SK-N-SH (cell line): ENCODE data around the gene EXD2. TPM values are rescaled to one million over a fixed set of nuclear protein-coding genes. Genes with fewer than 3 reads are reported as not detected.

ENCODE experiments used
- CTCF ChIA-PET: fragments of 300-600, 350-600 bp; formaldehyde crosslinking; extraction: SDS; loops from one replicate; lab custom pipeline; 2021; lab: Yijun Ruan, JAX
- POLR2A ChIA-PET: fragments of 350-600 bp; sonication (Branson Sonifier 250); formaldehyde crosslinking; extraction: SDS; loops from one replicate; lab custom pipeline; 2020; ENCODE audit warnings: antibody characterized with exemption, inconsistent platforms; lab: Yijun Ruan, JAX
- DNase-seq: peaks from one replicate; pipeline ENCODE4 v3.0.0; 2012
- H2AFZ ChIP-seq: fragments of 200-600 bp; sonication (generic); 2 replicates; pipeline ENCODE4 v1.8.1; 2016; ENCODE audit warnings: antibody characterized with exemption, mild to moderate bottlenecking, low read depth
- H3F3A ChIP-seq: fragments of 200-600 bp; sonication (generic); replicated peaks from 2 replicates; pipeline ENCODE3; 2016; ENCODE audit warnings: antibody characterized with exemption, mild to moderate bottlenecking; ENCODE audit not compliant: insufficient read depth
- H3K27ac ChIP-seq, 2 experiments: fragments of 200-500 bp in 1 of 2; fragments of 200-600 bp in 1 of 2; sonication (Bioruptor generic) in 1 of 2; sonication (generic), shearing (Covaris generic) in 1 of 2; 2 replicates each; pipeline versions ENCODE4 v1.5.1 to v1.6.1; 2014 to 2016; ENCODE audit warnings: low read depth in 2 of 2, inconsistent platforms in 1 of 2, low read length in 1 of 2, mild to moderate bottlenecking in 1 of 2, mixed read lengths in 1 of 2
- H3K27me3 ChIP-seq: fragments of 200-600 bp; sonication (generic), shearing (Covaris generic); 2 replicates; pipeline ENCODE4 v1.6.1; 2016; ENCODE audit warnings: mixed run types; ENCODE audit not compliant: insufficient read depth
- H3K36me3 ChIP-seq, 2 experiments: fragments of 200-500 bp in 1 of 2; fragments of 200-600 bp in 1 of 2; sonication (Bioruptor generic) in 1 of 2; sonication (generic) in 1 of 2; replicated peaks in 1 of 2; 2 replicates each; pipeline versions ENCODE3 to v1.5.1; 2014 to 2016; ENCODE audit warnings: low read length in 1 of 2, mild to moderate bottlenecking in 1 of 2; ENCODE audit not compliant: insufficient read depth in 2 of 2, control insufficient read depth in 1 of 2
- H3K4me1 ChIP-seq, 2 experiments: fragments of 200-500 bp in 1 of 2; fragments of 200-600 bp in 1 of 2; sonication (Bioruptor generic) in 1 of 2; sonication (generic), shearing (Covaris generic) in 1 of 2; 2 replicates each; pipeline versions ENCODE4 v1.5.1 to v1.6.1; 2014 to 2016; ENCODE audit warnings: low read depth in 1 of 2, low read length in 1 of 2, mixed run types in 1 of 2; ENCODE audit not compliant: insufficient read depth in 2 of 2, control insufficient read depth in 1 of 2
- H3K4me2 ChIP-seq: fragments of 200-600 bp; sonication (generic), shearing (Covaris generic); 2 replicates; pipeline ENCODE4 v1.6.1; 2017; ENCODE audit warnings: mixed run types
- H3K4me3 ChIP-seq, 2 experiments: fragments of 200-500 bp in 1 of 2; fragments of 200-600 bp in 1 of 2; sonication (Bioruptor generic) in 1 of 2; sonication (generic), shearing (Covaris generic) in 1 of 2; 2 replicates each; pipeline versions ENCODE4 v1.5.1 to v1.8.1; 2014 to 2016; ENCODE audit warnings: low read depth in 2 of 2, inconsistent platforms in 1 of 2, low read length in 1 of 2, mild to moderate bottlenecking in 1 of 2, mixed read lengths in 1 of 2, moderate library complexity in 1 of 2
- H3K79me2 ChIP-seq: fragments of 200-600 bp; sonication (generic); 2 replicates; pipeline ENCODE4 v1.8.1; 2017; ENCODE audit warnings: mild to moderate bottlenecking; ENCODE audit not compliant: insufficient read depth
- H3K9ac ChIP-seq: fragments of 200-600 bp; sonication (generic); 2 replicates; pipeline ENCODE4 v1.6.1; 2017; ENCODE audit warnings: mixed run types
- H3K9me2 ChIP-seq: fragments of 200-600 bp; sonication (generic); 2 replicates; pipeline ENCODE4 v1.6.1; 2017; ENCODE audit warnings: mixed run types
- H3K9me3 ChIP-seq: fragments of 200-600 bp; sonication (generic); 2 replicates; pipeline ENCODE4 v1.6.1; 2017; ENCODE audit warnings: mixed run types, mild to moderate bottlenecking, moderate library complexity
- H4K20me1 ChIP-seq: fragments of 200-600 bp; sonication (generic); 2 replicates; pipeline ENCODE4 v1.6.1; 2017; ENCODE audit warnings: mild to moderate bottlenecking, mixed run types; ENCODE audit not compliant: insufficient read depth
- CHD2 ChIP-seq: fragments of 150-350 bp; IDR thresholded peaks from 2 replicates; pipeline ENCODE4 v1.6.1; 2018; ENCODE audit warnings: low read length; ENCODE audit not compliant: partially characterized antibody
- ELF1 ChIP-seq: IDR thresholded peaks from 2 replicates; pipeline ENCODE4 v1.4.0; 2012
- EP300 ChIP-seq, 2 experiments: IDR thresholded peaks; 2 replicates each; pipeline versions ENCODE4 v1.4.0 to v1.6.1; 2012; ENCODE audit warnings: borderline replicate concordance in 1 of 2, low read depth in 1 of 2, low read length in 1 of 2
- FOXJ3 ChIP-seq: sonication (generic); formaldehyde crosslinking; IDR thresholded peaks from 2 replicates; pipeline ENCODE4 v1.5.1; 2020; ENCODE audit warnings: mild to moderate bottlenecking, missing genetic modification reagents
- FOXM1 ChIP-seq: IDR thresholded peaks from 2 replicates; pipeline ENCODE4 v1.4.0; 2012; ENCODE audit warnings: low read depth, mild to moderate bottlenecking
- GABPA ChIP-seq: IDR thresholded peaks from 2 replicates; pipeline ENCODE4 v1.4.0; 2012; ENCODE audit warnings: low read depth, mild to moderate bottlenecking
- GATA2 ChIP-seq: sonication (generic); formaldehyde crosslinking; IDR thresholded peaks from 2 replicates; pipeline ENCODE4 v1.5.0; 2020; ENCODE audit warnings: mild to moderate bottlenecking, missing genetic modification reagents
- MEF2A ChIP-seq: IDR thresholded peaks from 2 replicates; pipeline ENCODE4 v1.4.0; 2012; ENCODE audit warnings: low read depth, borderline replicate concordance
- NFIC ChIP-seq: IDR thresholded peaks from 2 replicates; pipeline ENCODE4 v1.4.0; 2012; ENCODE audit warnings: borderline replicate concordance
- NRF1 ChIP-seq: IDR thresholded peaks from 2 replicates; pipeline ENCODE4 v1.6.1; 2012; ENCODE audit warnings: low read depth, mild to moderate bottlenecking, low read length
- RCOR1 ChIP-seq: fragments of 150-350 bp; IDR thresholded peaks from 2 replicates; pipeline ENCODE4 v1.6.1; 2017; ENCODE audit warnings: antibody characterized with exemption, low read length
- RXRA ChIP-seq: IDR thresholded peaks from 2 replicates; pipeline ENCODE4 v1.4.0; 2012; ENCODE audit warnings: low read depth, mild to moderate bottlenecking, borderline replicate concordance
- SIN3A ChIP-seq: IDR thresholded peaks from 2 replicates; pipeline ENCODE4 v1.6.1; 2012; ENCODE audit warnings: low read depth, mild to moderate bottlenecking, low read length, moderate library complexity, borderline replicate concordance
- SMC3 ChIP-seq: IDR thresholded peaks from 2 replicates; pipeline ENCODE4 v1.6.1; 2012; ENCODE audit warnings: low read depth, low read length, improper control_type of control experiment
- TAF1 ChIP-seq: IDR thresholded peaks from 2 replicates; pipeline ENCODE4 v1.6.1; 2012; ENCODE audit warnings: low read depth, mild to moderate bottlenecking, low read length, moderate library complexity, borderline replicate concordance
- TCF12 ChIP-seq: IDR thresholded peaks from 2 replicates; pipeline ENCODE4 v1.4.0; 2012
- TEAD4 ChIP-seq: IDR thresholded peaks from 2 replicates; pipeline ENCODE4 v1.4.0; 2012; ENCODE audit warnings: mild to moderate bottlenecking, borderline replicate concordance; ENCODE audit not compliant: insufficient read depth
- WGBS: methylation state at CpG from one replicate; pipeline ENCODE4 v1.1.6; 2017; ENCODE audit warnings: low lambda C conversion rate; 5-methylcytosine and 5-hydroxymethylcytosine counted together
- polyA plus RNA-seq, 3 experiments: library from polyadenylated mRNA; depleted of rRNA; stranded (reverse); fragments of >200 nt; gene quantifications; 2 replicates each; pipeline ENCODE4 v1.2.3, GENCODE V29; 2012
- TF ChIP-seq, protein P1 (sequence below): fragments of 150-350 bp; IDR thresholded peaks from 2 replicates; pipeline ENCODE4 v1.6.1; 2017; ENCODE audit warnings: antibody characterized with exemption, low read length, low read depth, borderline replicate concordance
- TF ChIP-seq, protein P2 (sequence below): IDR thresholded peaks from 2 replicates; pipeline ENCODE4 v1.4.0; 2012; ENCODE audit warnings: low read depth, borderline replicate concordance
- TF ChIP-seq, protein P3 (sequence below): fragments of 150-350 bp; IDR thresholded peaks from 2 replicates; pipeline ENCODE4 v1.6.1; 2016; ENCODE audit warnings: mild to moderate bottlenecking, low read depth, low read length
- TF ChIP-seq, protein P4 (sequence below): IDR thresholded peaks from 2 replicates; pipeline ENCODE4 v1.4.0; 2012; ENCODE audit warnings: low read depth
- TF ChIP-seq, protein P5 (sequence below): IDR thresholded peaks from 2 replicates; pipeline ENCODE4 v1.4.0; 2012; ENCODE audit warnings: low read depth, borderline replicate concordance
- TF ChIP-seq, protein P6 (sequence below): IDR thresholded peaks from 2 replicates; pipeline ENCODE4; 2012

The EXD2 gene
- polyA plus RNA-seq, 1 of the 3 experiments (the other 2 are of a cell fraction): 15.1 TPM

DNA sequence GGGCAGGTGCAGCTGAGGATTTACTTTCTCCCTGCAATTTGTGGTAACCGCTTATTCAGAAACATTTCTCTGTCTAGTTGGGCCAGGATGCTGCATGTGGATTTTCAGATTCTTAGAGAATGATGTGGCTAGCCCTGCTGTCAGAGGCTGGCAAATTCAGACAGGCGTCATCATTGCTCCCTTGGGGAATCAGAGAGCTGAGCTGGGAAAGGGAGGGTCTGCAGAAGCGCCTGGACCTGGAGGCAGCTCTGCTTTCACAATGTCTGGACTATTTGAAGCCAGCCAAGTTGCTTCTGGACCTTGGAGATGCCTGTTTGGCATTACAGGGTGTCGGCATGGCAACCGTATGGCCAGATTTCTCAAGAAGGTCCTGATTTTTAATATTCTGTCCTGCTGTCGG, 72.1 kb downstream of the EXD2 start (continued):
- no peak for TF ChIP-seq FOXJ3 (CRISPR knock-in tag)
- no peak for TF ChIP-seq GATA2 (CRISPR knock-in tag)
- TF ChIP-seq RCOR1: no peak
- TF ChIP-seq, protein P1, sequence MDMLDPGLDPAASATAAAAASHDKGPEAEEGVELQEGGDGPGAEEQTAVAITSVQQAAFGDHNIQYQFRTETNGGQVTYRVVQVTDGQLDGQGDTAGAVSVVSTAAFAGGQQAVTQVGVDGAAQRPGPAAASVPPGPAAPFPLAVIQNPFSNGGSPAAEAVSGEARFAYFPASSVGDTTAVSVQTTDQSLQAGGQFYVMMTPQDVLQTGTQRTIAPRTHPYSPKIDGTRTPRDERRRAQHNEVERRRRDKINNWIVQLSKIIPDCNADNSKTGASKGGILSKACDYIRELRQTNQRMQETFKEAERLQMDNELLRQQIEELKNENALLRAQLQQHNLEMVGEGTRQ: no peak
- no peak for TF ChIP-seq SIN3A
- no peak for TF ChIP-seq FOXM1
- no peak for TF ChIP-seq SMC3
- peak; percentile 53 for TF ChIP-seq NFIC
- peak; percentile 48; the same call in 1 of the 2 replicates for TF ChIP-seq TEAD4

DNA sequence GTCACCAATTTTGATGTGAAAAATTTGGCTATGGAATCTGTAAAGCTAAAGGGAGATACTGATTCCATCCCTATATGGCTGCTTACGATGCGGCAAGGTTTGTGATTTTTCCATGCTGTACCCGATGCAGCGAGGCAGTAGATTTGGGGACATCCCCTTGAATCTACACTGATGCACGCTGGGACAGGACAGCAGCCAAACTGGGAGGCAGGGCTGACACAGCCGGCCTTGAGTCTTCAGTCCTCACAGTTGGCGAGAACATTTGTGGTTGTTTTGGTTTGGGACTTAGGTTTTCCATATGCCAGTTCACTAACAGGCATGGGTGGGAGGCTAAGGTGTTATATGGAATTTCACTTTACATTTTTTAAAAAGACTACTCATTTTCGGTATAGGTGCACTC, 72.5 kb downstream of the EXD2 start:
- TF ChIP-seq MEF2A (no peak), SMC3 (no peak), EP300 (IDR thresholded peaks at IDR 0.05; ENCODE audit: borderline replicate concordance in 1 of 2, low read depth in 1 of 2, low read length in 1 of 2) (no peak), TAF1 (no peak), TCF12 (no peak), GABPA (no peak), CHD2 (no peak), FOXJ3 (CRISPR knock-in tag) (no peak), NFIC (no peak), ELF1 (no peak), RXRA (no peak), RCOR1 (no peak), NRF1 (no peak)
- TF ChIP-seq, protein P2, sequence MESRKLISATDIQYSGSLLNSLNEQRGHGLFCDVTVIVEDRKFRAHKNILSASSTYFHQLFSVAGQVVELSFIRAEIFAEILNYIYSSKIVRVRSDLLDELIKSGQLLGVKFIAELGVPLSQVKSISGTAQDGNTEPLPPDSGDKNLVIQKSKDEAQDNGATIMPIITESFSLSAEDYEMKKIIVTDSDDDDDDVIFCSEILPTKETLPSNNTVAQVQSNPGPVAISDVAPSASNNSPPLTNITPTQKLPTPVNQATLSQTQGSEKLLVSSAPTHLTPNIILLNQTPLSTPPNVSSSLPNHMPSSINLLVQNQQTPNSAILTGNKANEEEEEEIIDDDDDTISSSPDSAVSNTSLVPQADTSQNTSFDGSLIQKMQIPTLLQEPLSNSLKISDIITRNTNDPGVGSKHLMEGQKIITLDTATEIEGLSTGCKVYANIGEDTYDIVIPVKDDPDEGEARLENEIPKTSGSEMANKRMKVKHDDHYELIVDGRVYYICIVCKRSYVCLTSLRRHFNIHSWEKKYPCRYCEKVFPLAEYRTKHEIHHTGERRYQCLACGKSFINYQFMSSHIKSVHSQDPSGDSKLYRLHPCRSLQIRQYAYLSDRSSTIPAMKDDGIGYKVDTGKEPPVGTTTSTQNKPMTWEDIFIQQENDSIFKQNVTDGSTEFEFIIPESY: no peak
- TF ChIP-seq, protein P3, sequence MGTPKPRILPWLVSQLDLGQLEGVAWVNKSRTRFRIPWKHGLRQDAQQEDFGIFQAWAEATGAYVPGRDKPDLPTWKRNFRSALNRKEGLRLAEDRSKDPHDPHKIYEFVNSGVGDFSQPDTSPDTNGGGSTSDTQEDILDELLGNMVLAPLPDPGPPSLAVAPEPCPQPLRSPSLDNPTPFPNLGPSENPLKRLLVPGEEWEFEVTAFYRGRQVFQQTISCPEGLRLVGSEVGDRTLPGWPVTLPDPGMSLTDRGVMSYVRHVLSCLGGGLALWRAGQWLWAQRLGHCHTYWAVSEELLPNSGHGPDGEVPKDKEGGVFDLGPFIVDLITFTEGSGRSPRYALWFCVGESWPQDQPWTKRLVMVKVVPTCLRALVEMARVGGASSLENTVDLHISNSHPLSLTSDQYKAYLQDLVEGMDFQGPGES: no peak
- TF ChIP-seq, protein P4, sequence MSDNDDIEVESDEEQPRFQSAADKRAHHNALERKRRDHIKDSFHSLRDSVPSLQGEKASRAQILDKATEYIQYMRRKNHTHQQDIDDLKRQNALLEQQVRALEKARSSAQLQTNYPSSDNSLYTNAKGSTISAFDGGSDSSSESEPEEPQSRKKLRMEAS: no peak
- TF ChIP-seq, protein P5, sequence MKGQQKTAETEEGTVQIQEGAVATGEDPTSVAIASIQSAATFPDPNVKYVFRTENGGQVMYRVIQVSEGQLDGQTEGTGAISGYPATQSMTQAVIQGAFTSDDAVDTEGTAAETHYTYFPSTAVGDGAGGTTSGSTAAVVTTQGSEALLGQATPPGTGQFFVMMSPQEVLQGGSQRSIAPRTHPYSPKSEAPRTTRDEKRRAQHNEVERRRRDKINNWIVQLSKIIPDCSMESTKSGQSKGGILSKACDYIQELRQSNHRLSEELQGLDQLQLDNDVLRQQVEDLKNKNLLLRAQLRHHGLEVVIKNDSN: no peak
- TF ChIP-seq, protein P1: no peak
- TF ChIP-seq, protein P6, sequence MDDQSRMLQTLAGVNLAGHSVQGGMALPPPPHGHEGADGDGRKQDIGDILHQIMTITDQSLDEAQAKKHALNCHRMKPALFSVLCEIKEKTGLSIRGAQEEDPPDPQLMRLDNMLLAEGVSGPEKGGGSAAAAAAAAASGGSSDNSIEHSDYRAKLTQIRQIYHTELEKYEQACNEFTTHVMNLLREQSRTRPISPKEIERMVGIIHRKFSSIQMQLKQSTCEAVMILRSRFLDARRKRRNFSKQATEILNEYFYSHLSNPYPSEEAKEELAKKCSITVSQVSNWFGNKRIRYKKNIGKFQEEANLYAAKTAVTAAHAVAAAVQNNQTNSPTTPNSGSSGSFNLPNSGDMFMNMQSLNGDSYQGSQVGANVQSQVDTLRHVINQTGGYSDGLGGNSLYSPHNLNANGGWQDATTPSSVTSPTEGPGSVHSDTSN: no peak
- H3F3A ChIP-seq: peaks cover 20% of the 10 kb centered on the region
- H3K9ac ChIP-seq: no peak overlapping the region
- H3K27me3 ChIP-seq: no peaks in the 10 kb centered on the region
- peaks cover 13 to 29% of the 10 kb centered on the region in 2 experiments; a peak in 2 of 4 replicates for H3K4me1 ChIP-seq
- DNase-seq: no peak
- no peaks in the 10 kb centered on the region for H3K9me3 ChIP-seq
- no peak overlapping the region for H2AFZ ChIP-seq
- H3K4me3 ChIP-seq: no peak overlapping the region
- H3K9me2 ChIP-seq: no peaks in the 10 kb centered on the region
- ChIA-PET CTCF (interaction anchor here (0.7 to 3.9 kb wide), 4 partner anchors 12 to 526 kb away, joined by 3 to 32 read pairs (median 3); no protein-coding TSS in a partner anchor), POLR2A (no interaction called here)
- H4K20me1 ChIP-seq: 0 out of 2 replicates have a peak, but pooled peaks cover 4% of the 10 kb centered on the region
- no peaks in the 10 kb centered on the region for H3K36me3 ChIP-seq
- no peaks in the 10 kb centered on the region for H3K79me2 ChIP-seq
- peak overlapping the region in 1 of 2 experiments; percentile 17; a peak in 1 of 4 replicates for H3K27ac ChIP-seq
- WGBS: 90% methylated on average over 8 of the region's 8 CpGs
- peak overlapping the region; percentile 38; the same call in 1 of the 2 replicates for H3K4me2 ChIP-seq
